Panc1 (cell line): ENCODE data around the gene RMDN3. TPM values are rescaled to one million over a fixed set of nuclear protein-coding genes. Genes with fewer than 3 reads are reported as not detected.

Source experiments
- ATAC-seq: fragments of 200-7000 bp; cut with Tn5 transposase; 2 replicates; pipeline ENCODE4 v1.9.1; 2020; ENCODE audit warnings: mild to moderate bottlenecking, moderate library complexity
- BruUV-seq: library from RNA; stranded (reverse); fragments of 400-500 nt; replicated peaks from 2 replicates; lab custom pipeline; 2021; lab: Mats Ljungman, UMichigan
- CTCF ChIA-PET: fragments of 300-600 bp; sonication (Branson Sonifier 250); formaldehyde crosslinking; loops from one replicate; lab custom pipeline; 2022; ENCODE audit warnings: antibody characterized with exemption; lab: Charles Lee
- POLR2A ChIA-PET: fragments of 300-600 bp; sonication (Branson Sonifier 250); formaldehyde crosslinking; loops from one replicate; lab custom pipeline; 2022; ENCODE audit warnings: antibody characterized with exemption; lab: Charles Lee
- DNase-seq: peaks from one replicate; pipeline ENCODE4 v3.0.0-alpha.2; 2010; ENCODE audit warnings: low read depth, low spot score
- H3K27ac ChIP-seq: 2 replicates; pipeline ENCODE4 v1.5.1; 2011; ENCODE audit warnings: mild to moderate bottlenecking, low read length, inconsistent platforms
- H3K27me3 ChIP-seq: fragments of 200-500 bp; sonication (Bioruptor generic); 2 replicates; pipeline ENCODE4 v1.6.0; 2014; ENCODE audit warnings: low read length, inconsistent platforms; ENCODE audit not compliant: control insufficient read depth, insufficient read depth
- H3K36me3 ChIP-seq: fragments of 200-500 bp; sonication (Bioruptor generic); 2 replicates; pipeline ENCODE4 v1.5.1; 2014; ENCODE audit warnings: inconsistent platforms, mild to moderate bottlenecking, low read length, moderate library complexity; ENCODE audit not compliant: control insufficient read depth, insufficient read depth
- H3K4me1 ChIP-seq: 2 replicates; pipeline ENCODE4 v1.5.1; 2011; ENCODE audit warnings: inconsistent platforms, mild to moderate bottlenecking, low read length, moderate library complexity; ENCODE audit not compliant: control insufficient read depth, insufficient read depth
- H3K4me3 ChIP-seq, 2 experiments: 2 replicates each; pipeline ENCODE4 v1.5.1; 2011 to 2012; ENCODE audit warnings: low read depth in 2 of 2, low read length in 2 of 2, mild to moderate bottlenecking in 2 of 2, inconsistent platforms in 1 of 2, moderate library complexity in 1 of 2
- H3K9me3 ChIP-seq: fragments of 200-500 bp; sonication (Bioruptor generic); 2 replicates; pipeline ENCODE4 v1.5.1; 2014; ENCODE audit warnings: low read depth, mild to moderate bottlenecking, inconsistent platforms, low read length, moderate library complexity; ENCODE audit not compliant: control insufficient read depth, insufficient read depth
- CTCF ChIP-seq: fragments of 450-650 bp; IDR thresholded peaks from 2 replicates; pipeline ENCODE4 v1.5.1; 2017; ENCODE audit warnings: mild to moderate bottlenecking
- POLR2AphosphoS5 ChIP-seq: IDR thresholded peaks from 2 replicates; pipeline ENCODE4 v1.6.1; 2012; ENCODE audit warnings: mild to moderate bottlenecking, low read depth, low read length, moderate library complexity
- REST ChIP-seq, 2 experiments: IDR thresholded peaks; 2 replicates each; pipeline ENCODE4 v1.6.1; 2011 to 2012; ENCODE audit warnings: low read depth in 2 of 2, control low read depth in 1 of 2, low read length in 1 of 2, mild to moderate bottlenecking in 1 of 2, moderate library complexity in 1 of 2; ENCODE audit not compliant: insufficient read depth in 1 of 2
- SIN3A ChIP-seq: IDR thresholded peaks from 2 replicates; pipeline ENCODE4 v1.6.1; 2012; ENCODE audit warnings: low read depth, mild to moderate bottlenecking, low read length, moderate library complexity, borderline replicate concordance; ENCODE audit not compliant: insufficient read depth
- TCF7L2 ChIP-seq: IDR thresholded peaks from 2 replicates; pipeline ENCODE4 v1.6.1; 2011; ENCODE audit warnings: mild to moderate bottlenecking, low read depth, low read length, inconsistent platforms
- in situ Hi-C: cut with HindIII; loops from 2 replicates; pipeline ENCODE4 v1.10.0; 2016; ENCODE audit warnings: low sequenced_read_pairs, low pct_unique_long_range_greater_than_20kb
- intact Hi-C: fragments of 100-400 bp; cut with micrococcal nuclease; formaldehyde crosslinking; loops from one replicate; pipeline ENCODE4 v1.10.0; 2022; ENCODE audit not compliant: unreplicated experiment
- total RNA-seq: library from RNA; stranded (reverse); gene quantifications from one replicate; pipeline ENCODE4 v1.2.1, GENCODE V29; 2021; ENCODE audit not compliant: unreplicated experiment

Gene RMDN3
- total RNA-seq, 1 experiment from 2014 or later: 33.2 TPM

- intact Hi-C loops: no loop called here
- no peaks in the 10 kb centered on the region for H3K9me3 ChIP-seq
- POLR2A ChIA-PET: interaction anchor here (0.7 to 0.9 kb wide), 2 partner anchors 193 to 220 kb away, joined by 5 to 7 read pairs; no protein-coding TSS in a partner anchor
- H3K4me1 ChIP-seq: no peaks in the 10 kb centered on the region
- no peak overlapping the region for H3K4me3 ChIP-seq
- no peak overlapping the region for H3K27ac ChIP-seq
- CTCF ChIA-PET: interaction anchor here (1.0 kb wide), 1 partner anchor 176 kb away, joined by 3 read pairs; no protein-coding TSS in a partner anchor
- no peak for DNase-seq
- no TSS peak for BruUV-seq
- no peaks in the 10 kb centered on the region for H3K36me3 ChIP-seq
- TF ChIP-seq REST (IDR thresholded peaks at IDR 0.05; ENCODE audit: insufficient read depth in 1 of 2, low read depth in 2 of 2, low read length in 1 of 2) (no peak), POLR2AphosphoS5 (no peak), SIN3A (no peak), TCF7L2 (no peak), CTCF (no peak)
- no peaks in the 10 kb centered on the region for H3K27me3 ChIP-seq
- ATAC-seq: no peak
- in situ Hi-C loops: no loop called here
These were observed 10.3 kb downstream of the RMDN3 start for GRCh38 chr15:40744815-40745152.

GRCh38 chr15:40743921-40744814 lies 10.9 kb downstream of the RMDN3 start:
- H3K4me1 ChIP-seq: no peaks in the 10 kb centered on the region
- ChIA-PET POLR2A (interaction anchor here (0.7 to 0.9 kb wide), 3 partner anchors 10 to 221 kb away, joined by 5 to 7 read pairs (median 5); no protein-coding TSS in a partner anchor), CTCF (interaction anchor here (0.7 to 1.0 kb wide), 3 partner anchors 176 to 234 kb away, joined by 3 to 7 read pairs (median 5); no protein-coding TSS in a partner anchor)
- H3K9me3 ChIP-seq: no peaks in the 10 kb centered on the region
- in situ Hi-C loops (no loop called here), intact Hi-C loops (no loop called here)
- BruUV-seq: no TSS peak
- no peak overlapping the region for H3K4me3 ChIP-seq
- ATAC-seq: no peak
- no peaks in the 10 kb centered on the region for H3K27me3 ChIP-seq
- H3K27ac ChIP-seq: no peak overlapping the region
- TF ChIP-seq CTCF: no peak; the same call in 1 of the 2 replicates
- no peak for TF ChIP-seq TCF7L2
- no peak for TF ChIP-seq POLR2AphosphoS5
- TF ChIP-seq REST (IDR thresholded peaks at IDR 0.05; ENCODE audit: insufficient read depth in 1 of 2, low read depth in 2 of 2, low read length in 1 of 2): no peak
- no peak for TF ChIP-seq SIN3A
- no peak for DNase-seq
- no peaks in the 10 kb centered on the region for H3K36me3 ChIP-seq
